GM23338 (cell line): ENCODE results near the gene UBAC1. TPM values are rescaled to one million over a fixed set of nuclear protein-coding genes. Genes with fewer than 3 reads are reported as not detected.

Source experiments
- ATAC-seq: fragments of 200-7000 bp; cut with Tn5 transposase; 3 replicates; pipeline ENCODE4 v1.9.1; 2020
- DNase-seq: peaks from one replicate; pipeline ENCODE4 v3.0.0-alpha.2; 2015; ENCODE audit warnings: low spot score
- H2AFZ ChIP-seq: fragments of 200-600 bp; sonication (generic); 2 replicates; pipeline ENCODE4 v1.8.0; 2016; ENCODE audit warnings: antibody characterized with exemption, mild to moderate bottlenecking, moderate library complexity
- H3F3A ChIP-seq: fragments of 200-600 bp; sonication (generic); replicated peaks from 2 replicates; pipeline ENCODE4 v1.8.0; 2017; ENCODE audit warnings: antibody characterized with exemption, mixed run types, low read depth
- H3K27ac ChIP-seq: fragments of 200-600 bp; sonication (generic); 2 replicates; pipeline ENCODE4 v1.6.1; 2016; ENCODE audit warnings: low read depth
- H3K27me3 ChIP-seq: fragments of 200-600 bp; sonication (generic); 2 replicates; pipeline ENCODE4 v1.8.0; 2016; ENCODE audit warnings: mild to moderate bottlenecking, mixed run types, moderate library complexity; ENCODE audit not compliant: insufficient read depth
- H3K36me3 ChIP-seq: fragments of 200-600 bp; sonication (generic); 2 replicates; pipeline ENCODE4 v1.8.0; 2016; ENCODE audit warnings: mild to moderate bottlenecking; ENCODE audit not compliant: insufficient read depth
- H3K4me1 ChIP-seq: fragments of 200-600 bp; sonication (generic); 2 replicates; pipeline ENCODE4 v1.8.0; 2016; ENCODE audit warnings: mild to moderate bottlenecking, moderate library complexity; ENCODE audit not compliant: insufficient read depth
- H3K4me2 ChIP-seq: fragments of 200-600 bp; sonication (generic); 2 replicates; pipeline ENCODE4 v1.7.1; 2017; ENCODE audit warnings: mixed run types
- H3K4me3 ChIP-seq: fragments of 200-600 bp; sonication (generic); 2 replicates; pipeline ENCODE4 v1.6.1; 2016; ENCODE audit warnings: mixed run types
- H3K79me2 ChIP-seq: fragments of 200-600 bp; sonication (generic); replicated peaks from 2 replicates; pipeline ENCODE4 v1.8.0; 2017; ENCODE audit warnings: mild to moderate bottlenecking; ENCODE audit not compliant: insufficient read depth
- H3K9me2 ChIP-seq: fragments of 200-600 bp; sonication (generic); 2 replicates; pipeline ENCODE4 v1.8.0; 2017; ENCODE audit not compliant: insufficient read depth
- H4K20me1 ChIP-seq: fragments of 200-600 bp; sonication (generic); replicated peaks from 2 replicates; pipeline ENCODE4 v1.8.0; 2017; ENCODE audit warnings: mild to moderate bottlenecking; ENCODE audit not compliant: insufficient read depth
- H3K27ac Mint-ChIP-seq: 2 replicates; pipeline ENCODE4 v1.8.0; 2020; ENCODE audit warnings: inconsistent platforms, mild to moderate bottlenecking, moderate library complexity, mixed read lengths
- H3K27me3 Mint-ChIP-seq: 3 replicates; pipeline ENCODE4 v1.8.0; 2022; ENCODE audit warnings: low read depth, mild to moderate bottlenecking, moderate library complexity, mixed read lengths, inconsistent platforms; ENCODE audit not compliant: insufficient read depth, poor library complexity
- H3K36me3 Mint-ChIP-seq: 3 replicates; pipeline ENCODE4 v1.8.0; 2021; ENCODE audit warnings: low read depth, mild to moderate bottlenecking, inconsistent platforms, moderate library complexity, mixed read lengths
- H3K4me1 Mint-ChIP-seq: 3 replicates; pipeline ENCODE4 v1.8.0; 2020; ENCODE audit warnings: mild to moderate bottlenecking, inconsistent platforms, mixed read lengths
- H3K4me3 Mint-ChIP-seq: 3 replicates; pipeline ENCODE4 v1.8.0; 2021; ENCODE audit warnings: moderate library complexity, mild to moderate bottlenecking, inconsistent platforms, mixed read lengths
- H3K9me3 Mint-ChIP-seq: 3 replicates; pipeline ENCODE4 v1.8.0; 2020; ENCODE audit warnings: moderate library complexity, mild to moderate bottlenecking, inconsistent platforms, mixed read lengths
- CREB1 ChIP-seq: fragments of 250-450 bp; sonication (Bioruptor Pico); IDR thresholded peaks from 2 replicates; pipeline ENCODE4 v1.5.0; 2020; ENCODE audit warnings: low read depth, mild to moderate bottlenecking, moderate library complexity
- CTCF ChIP-seq, 2 experiments: fragments of 200-600 bp in 1 of 2; sonication (generic) in 1 of 2; conservative IDR thresholded peaks; 2 replicates each; pipeline versions ENCODE4 v1.5.1 to v1.6.1; 2016 to 2017; ENCODE audit warnings: antibody characterized with exemption in 2 of 2, low read depth in 2 of 2, mild to moderate bottlenecking in 2 of 2, moderate library complexity in 1 of 2
- EZH2 ChIP-seq: fragments of 200-600 bp; sonication (generic); IDR thresholded peaks from one replicate; pipeline ENCODE4 v1.8.0; 2017; ENCODE audit warnings: antibody characterized with exemption, mild to moderate bottlenecking, low read depth; ENCODE audit not compliant: unreplicated experiment
- EZH2phosphoT487 ChIP-seq: fragments of 200-600 bp; sonication (generic); IDR thresholded peaks from one replicate; pipeline ENCODE4 v1.8.1; 2018; ENCODE audit warnings: antibody characterized with exemption; ENCODE audit not compliant: unreplicated experiment
- JUNB ChIP-seq: IDR thresholded peaks from one replicate; pipeline ENCODE4 v1.6.1; 2016; ENCODE audit warnings: antibody characterized with exemption; ENCODE audit not compliant: unreplicated experiment
- NANOG ChIP-seq: IDR thresholded peaks from 2 replicates; pipeline ENCODE4 v1.6.1; 2016; ENCODE audit warnings: antibody characterized with exemption, borderline replicate concordance
- STAT1 ChIP-seq: IDR thresholded peaks from one replicate; pipeline ENCODE4 v1.6.1; 2016; ENCODE audit warnings: antibody characterized with exemption; ENCODE audit not compliant: unreplicated experiment
- ZNF114 ChIP-seq: fragments of 250-450 bp; sonication (Bioruptor Pico); IDR thresholded peaks from 2 replicates; pipeline ENCODE4 v1.5.0; 2020; ENCODE audit warnings: mild to moderate bottlenecking, moderate library complexity
- ZNF331 ChIP-seq: fragments of 250-450 bp; sonication (Bioruptor Pico); IDR thresholded peaks from 2 replicates; pipeline ENCODE4 v1.5.0; 2020; ENCODE audit warnings: low read depth, mild to moderate bottlenecking, moderate library complexity
- ZNF462 ChIP-seq: fragments of 250-450 bp; sonication (Bioruptor Pico); IDR thresholded peaks from 2 replicates; pipeline ENCODE4 v1.5.0; 2020; ENCODE audit warnings: mild to moderate bottlenecking, moderate library complexity
- polyA plus RNA-seq: library from polyadenylated mRNA; unstranded; fragments of >200 nt; fragmentation: Nextera tagmentation; extraction: Ambion mirVana; gene quantifications from 2 replicates; pipeline ENCODE4 v1.2.1, GENCODE V29; 2016
- total RNA-seq: library from RNA; depleted of rRNA; stranded (reverse); fragments of >200 nt; shearing (Covaris generic); gene quantifications from 2 replicates; pipeline ENCODE4 v1.2.3, GENCODE V29; 2014
- TF ChIP-seq, protein P1 (sequence below): IDR thresholded peaks from 2 replicates; pipeline ENCODE4 v1.6.1; 2016; ENCODE audit warnings: antibody characterized with exemption
- TF ChIP-seq, protein P2 (sequence below): IDR thresholded peaks from one replicate; pipeline ENCODE4 v1.6.1; 2018; ENCODE audit warnings: antibody characterized with exemption; ENCODE audit not compliant: unreplicated experiment

UBAC1 gene
- total and polyA plus RNA-seq, 2 experiments from 2014 or later = 63.2 to 86.6 TPM

GRCh38 chr9:135928731-135929655 lies 32.2 kb downstream of the UBAC1 start:
- H2AFZ ChIP-seq = no peak overlapping the region
- peaks cover 7% of the 10 kb centered on the region; the same call in 1 of the 2 replicates for H3K36me3 ChIP-seq
- H3K27me3 Mint-ChIP-seq = peaks cover 23% of the 10 kb centered on the region
- peaks cover 5% of the 10 kb centered on the region; the same call in 2 of the 3 replicates for H3K4me1 Mint-ChIP-seq
- no peak overlapping the region for H3K27ac Mint-ChIP-seq
- no peak overlapping the region for H3K27ac ChIP-seq
- H3F3A ChIP-seq = 0 out of 2 replicates have a peak, but pooled peaks cover 2% of the 10 kb centered on the region
- no peaks in the 10 kb centered on the region for H3K27me3 ChIP-seq
- no peaks in the 10 kb centered on the region for H3K9me3 Mint-ChIP-seq
- H3K79me2 ChIP-seq = no peaks in the 10 kb centered on the region
- no peak overlapping the region for H3K4me3 Mint-ChIP-seq
- ATAC-seq (no peak), DNase-seq (no peak)
- H3K36me3 Mint-ChIP-seq = peaks cover 35% of the 10 kb centered on the region
- no peak overlapping the region for H3K4me3 ChIP-seq
- no peaks in the 10 kb centered on the region; the same call in 1 of the 2 replicates for H4K20me1 ChIP-seq
- H3K9me2 ChIP-seq = no peaks in the 10 kb centered on the region
- H3K4me1 ChIP-seq = no peaks in the 10 kb centered on the region
- no peak overlapping the region for H3K4me2 ChIP-seq
- TF ChIP-seq ZNF114 (CRISPR knock-in tag) = no peak
- no peak for TF ChIP-seq NANOG
- no peak for TF ChIP-seq CTCF (conservative IDR thresholded peaks at IDR 0.05; ENCODE audit: low read depth in 2 of 2)
- TF ChIP-seq, protein P1, sequence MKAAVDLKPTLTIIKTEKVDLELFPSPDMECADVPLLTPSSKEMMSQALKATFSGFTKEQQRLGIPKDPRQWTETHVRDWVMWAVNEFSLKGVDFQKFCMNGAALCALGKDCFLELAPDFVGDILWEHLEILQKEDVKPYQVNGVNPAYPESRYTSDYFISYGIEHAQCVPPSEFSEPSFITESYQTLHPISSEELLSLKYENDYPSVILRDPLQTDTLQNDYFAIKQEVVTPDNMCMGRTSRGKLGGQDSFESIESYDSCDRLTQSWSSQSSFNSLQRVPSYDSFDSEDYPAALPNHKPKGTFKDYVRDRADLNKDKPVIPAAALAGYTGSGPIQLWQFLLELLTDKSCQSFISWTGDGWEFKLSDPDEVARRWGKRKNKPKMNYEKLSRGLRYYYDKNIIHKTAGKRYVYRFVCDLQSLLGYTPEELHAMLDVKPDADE = no peak
- no peak for TF ChIP-seq ZNF462 (CRISPR knock-in tag)
- no peak for TF ChIP-seq JUNB
- TF ChIP-seq, protein P2, sequence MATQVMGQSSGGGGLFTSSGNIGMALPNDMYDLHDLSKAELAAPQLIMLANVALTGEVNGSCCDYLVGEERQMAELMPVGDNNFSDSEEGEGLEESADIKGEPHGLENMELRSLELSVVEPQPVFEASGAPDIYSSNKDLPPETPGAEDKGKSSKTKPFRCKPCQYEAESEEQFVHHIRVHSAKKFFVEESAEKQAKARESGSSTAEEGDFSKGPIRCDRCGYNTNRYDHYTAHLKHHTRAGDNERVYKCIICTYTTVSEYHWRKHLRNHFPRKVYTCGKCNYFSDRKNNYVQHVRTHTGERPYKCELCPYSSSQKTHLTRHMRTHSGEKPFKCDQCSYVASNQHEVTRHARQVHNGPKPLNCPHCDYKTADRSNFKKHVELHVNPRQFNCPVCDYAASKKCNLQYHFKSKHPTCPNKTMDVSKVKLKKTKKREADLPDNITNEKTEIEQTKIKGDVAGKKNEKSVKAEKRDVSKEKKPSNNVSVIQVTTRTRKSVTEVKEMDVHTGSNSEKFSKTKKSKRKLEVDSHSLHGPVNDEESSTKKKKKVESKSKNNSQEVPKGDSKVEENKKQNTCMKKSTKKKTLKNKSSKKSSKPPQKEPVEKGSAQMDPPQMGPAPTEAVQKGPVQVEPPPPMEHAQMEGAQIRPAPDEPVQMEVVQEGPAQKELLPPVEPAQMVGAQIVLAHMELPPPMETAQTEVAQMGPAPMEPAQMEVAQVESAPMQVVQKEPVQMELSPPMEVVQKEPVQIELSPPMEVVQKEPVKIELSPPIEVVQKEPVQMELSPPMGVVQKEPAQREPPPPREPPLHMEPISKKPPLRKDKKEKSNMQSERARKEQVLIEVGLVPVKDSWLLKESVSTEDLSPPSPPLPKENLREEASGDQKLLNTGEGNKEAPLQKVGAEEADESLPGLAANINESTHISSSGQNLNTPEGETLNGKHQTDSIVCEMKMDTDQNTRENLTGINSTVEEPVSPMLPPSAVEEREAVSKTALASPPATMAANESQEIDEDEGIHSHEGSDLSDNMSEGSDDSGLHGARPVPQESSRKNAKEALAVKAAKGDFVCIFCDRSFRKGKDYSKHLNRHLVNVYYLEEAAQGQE = no peak
- TF ChIP-seq ZNF331 (CRISPR knock-in tag) = no peak
- TF ChIP-seq EZH2 = no peak
- no peak for TF ChIP-seq CREB1 (CRISPR knock-in tag)
- no peak for TF ChIP-seq STAT1
- no peak for TF ChIP-seq EZH2phosphoT487
